Measurements from ENCODE around the gene ELN.

ELN gene

GRCh38 chr7:74023786-74024185 is 4.2 kb upstream of the ELN start:
- Histone ChIP-seq H3K4me3 (ENCODE audit: extremely low read depth, insufficient read depth, low read length, poor library complexity, severe bottlenecking) (no peak overlapping the region), H3K4me1 (ENCODE audit: control insufficient read depth, insufficient read depth, low read length, poor library complexity, severe bottlenecking) (peaks cover 14% of the 10 kb centered on the region), H3K36me3 (ENCODE audit: control insufficient read depth, insufficient read depth, low read length) (no peaks in the 10 kb centered on the region), H3K27ac (ENCODE audit: low read depth, low read length, severe bottlenecking) (no peak overlapping the region), H3K9me3 (ENCODE audit: control insufficient read depth, low read length) (no peaks in the 10 kb centered on the region)
- 91 to 92% methylated on average over 10 to 11 of the region's 11 CpGs for WGBS, 2 experiments (ENCODE audit: insufficient coverage in 2 of 2)

GRCh38 chr7:74025146-74025545 is 2.8 kb upstream of the ELN start:
- no peaks in the 10 kb centered on the region for H3K9me3 ChIP-seq (ENCODE audit: control insufficient read depth, low read length)
- WGBS, 2 experiments (ENCODE audit: insufficient coverage in 2 of 2), result 92% methylated on average over 8 of the region's 8 CpGs

GRCh38 chr7:74025730-74026129 is 2.2 kb upstream of the ELN start:
- H3K27ac ChIP-seq (ENCODE audit: low read depth, low read length, severe bottlenecking), result no peak overlapping the region

More at GRCh38 chr7:74025146-74025545, 2.8 kb upstream of the ELN start:
- Histone ChIP-seq H3K27ac (ENCODE audit: low read depth, low read length, severe bottlenecking) (no peak overlapping the region), H3K36me3 (ENCODE audit: control insufficient read depth, insufficient read depth, low read length) (no peaks in the 10 kb centered on the region), H3K4me1 (ENCODE audit: control insufficient read depth, insufficient read depth, low read length, poor library complexity, severe bottlenecking) (peaks cover 21% of the 10 kb centered on the region), H3K4me3 (ENCODE audit: extremely low read depth, insufficient read depth, low read length, poor library complexity, severe bottlenecking) (no peak overlapping the region)

GRCh38 chr7:74026406-74026902 is 1.5 kb upstream of the ELN start:
- no peaks in the 10 kb centered on the region for H3K36me3 ChIP-seq (ENCODE audit: control insufficient read depth, insufficient read depth, low read length)
- H3K4me3 ChIP-seq (ENCODE audit: extremely low read depth, insufficient read depth, low read length, poor library complexity, severe bottlenecking), result no peak overlapping the region
- H3K9me3 ChIP-seq (ENCODE audit: control insufficient read depth, low read length), result no peaks in the 10 kb centered on the region
- H3K4me1 ChIP-seq (ENCODE audit: control insufficient read depth, insufficient read depth, low read length, poor library complexity, severe bottlenecking), result peaks cover 28% of the 10 kb centered on the region
- no peak overlapping the region for H3K27ac ChIP-seq (ENCODE audit: low read depth, low read length, severe bottlenecking)
- 45 to 50% methylated on average over 1 to 4 of the region's 6 CpGs for WGBS, 2 experiments (ENCODE audit: insufficient coverage in 2 of 2)

More at GRCh38 chr7:74025730-74026129, 2.2 kb upstream of the ELN start:
- Histone ChIP-seq H3K4me3 (ENCODE audit: extremely low read depth, insufficient read depth, low read length, poor library complexity, severe bottlenecking) (no peak overlapping the region), H3K4me1 (ENCODE audit: control insufficient read depth, insufficient read depth, low read length, poor library complexity, severe bottlenecking) (peaks cover 21% of the 10 kb centered on the region), H3K36me3 (ENCODE audit: control insufficient read depth, insufficient read depth, low read length) (no peaks in the 10 kb centered on the region), H3K9me3 (ENCODE audit: control insufficient read depth, low read length) (no peaks in the 10 kb centered on the region)
- WGBS, 2 experiments (ENCODE audit: insufficient coverage in 2 of 2), result 86 to 95% methylated on average over 4 to 5 of the region's 8 CpGs

GRCh38 chr7:74026903-74027682 is 880 bp upstream of the ELN start:
- no peaks in the 10 kb centered on the region for H3K9me3 ChIP-seq (ENCODE audit: control insufficient read depth, low read length)
- no peaks in the 10 kb centered on the region for H3K36me3 ChIP-seq (ENCODE audit: control insufficient read depth, insufficient read depth, low read length)
- H3K27ac ChIP-seq (ENCODE audit: low read depth, low read length, severe bottlenecking), result no peak overlapping the region
- peaks cover 28% of the 10 kb centered on the region for H3K4me1 ChIP-seq (ENCODE audit: control insufficient read depth, insufficient read depth, low read length, poor library complexity, severe bottlenecking)
- H3K4me3 ChIP-seq (ENCODE audit: extremely low read depth, insufficient read depth, low read length, poor library complexity, severe bottlenecking), result no peak overlapping the region
- 45 to 60% methylated on average over 5 to 11 of the region's 18 CpGs for WGBS, 2 experiments (ENCODE audit: insufficient coverage in 2 of 2)

- Histone ChIP-seq H3K27ac (ENCODE audit: low read depth, low read length, severe bottlenecking) (no peak overlapping the region), H3K36me3 (ENCODE audit: control insufficient read depth, insufficient read depth, low read length) (no peaks in the 10 kb centered on the region), H3K9me3 (ENCODE audit: control insufficient read depth, low read length) (no peaks in the 10 kb centered on the region), H3K4me3 (ENCODE audit: extremely low read depth, insufficient read depth, low read length, poor library complexity, severe bottlenecking) (no peak overlapping the region), H3K4me1 (ENCODE audit: control insufficient read depth, insufficient read depth, low read length, poor library complexity, severe bottlenecking) (peaks cover 24% of the 10 kb centered on the region)
- WGBS, 2 experiments (ENCODE audit: insufficient coverage in 2 of 2), result 69 to 82% methylated on average over 9 to 13 of the region's 13 CpGs
Measured at GRCh38 chr7:74028321-74028838, 407 bp downstream of the ELN start.

GRCh38 chr7:74029089-74029785 is 1.3 kb downstream of the ELN start:
- Histone ChIP-seq H3K4me3 (ENCODE audit: extremely low read depth, insufficient read depth, low read length, poor library complexity, severe bottlenecking) (no peak overlapping the region), H3K4me1 (ENCODE audit: control insufficient read depth, insufficient read depth, low read length, poor library complexity, severe bottlenecking) (peaks cover 27% of the 10 kb centered on the region), H3K27ac (ENCODE audit: low read depth, low read length, severe bottlenecking) (no peak overlapping the region), H3K9me3 (ENCODE audit: control insufficient read depth, low read length) (no peaks in the 10 kb centered on the region), H3K36me3 (ENCODE audit: control insufficient read depth, insufficient read depth, low read length) (no peaks in the 10 kb centered on the region)
- WGBS, 2 experiments (ENCODE audit: insufficient coverage in 2 of 2), result 86 to 92% methylated on average over 15 to 18 of the region's 18 CpGs

GRCh38 chr7:74029991-74030415 is 2.0 kb downstream of the ELN start:
- WGBS, 2 experiments (ENCODE audit: insufficient coverage in 2 of 2), result 46 to 72% methylated on average over 3 to 5 of the region's 8 CpGs
- H3K27ac ChIP-seq (ENCODE audit: low read depth, low read length, severe bottlenecking), result no peak overlapping the region
- H3K4me3 ChIP-seq (ENCODE audit: extremely low read depth, insufficient read depth, low read length, poor library complexity, severe bottlenecking), result no peak overlapping the region
- no peaks in the 10 kb centered on the region for H3K36me3 ChIP-seq (ENCODE audit: control insufficient read depth, insufficient read depth, low read length)
- no peaks in the 10 kb centered on the region for H3K9me3 ChIP-seq (ENCODE audit: control insufficient read depth, low read length)
- H3K4me1 ChIP-seq (ENCODE audit: control insufficient read depth, insufficient read depth, low read length, poor library complexity, severe bottlenecking), result peaks cover 27% of the 10 kb centered on the region

GRCh38 chr7:74030861-74031260 is 2.9 kb downstream of the ELN start:
- WGBS, 2 experiments (ENCODE audit: insufficient coverage in 2 of 2), result 69 to 81% methylated on average over 5 to 7 of the region's 7 CpGs
- Histone ChIP-seq H3K4me3 (ENCODE audit: extremely low read depth, insufficient read depth, low read length, poor library complexity, severe bottlenecking) (no peak overlapping the region), H3K36me3 (ENCODE audit: control insufficient read depth, insufficient read depth, low read length) (no peaks in the 10 kb centered on the region), H3K27ac (ENCODE audit: low read depth, low read length, severe bottlenecking) (no peak overlapping the region), H3K9me3 (ENCODE audit: control insufficient read depth, low read length) (no peaks in the 10 kb centered on the region), H3K4me1 (ENCODE audit: control insufficient read depth, insufficient read depth, low read length, poor library complexity, severe bottlenecking) (peaks cover 27% of the 10 kb centered on the region)

GRCh38 chr7:74031403-74032190 is 3.6 kb downstream of the ELN start:
- H3K27ac ChIP-seq (ENCODE audit: low read depth, low read length, severe bottlenecking), result no peak overlapping the region
- 90 to 96% methylated on average over 3 to 4 of the region's 5 CpGs for WGBS, 2 experiments (ENCODE audit: insufficient coverage in 2 of 2)
- no peaks in the 10 kb centered on the region for H3K36me3 ChIP-seq (ENCODE audit: control insufficient read depth, insufficient read depth, low read length)
- no peak overlapping the region for H3K4me3 ChIP-seq (ENCODE audit: extremely low read depth, insufficient read depth, low read length, poor library complexity, severe bottlenecking)
- no peaks in the 10 kb centered on the region for H3K9me3 ChIP-seq (ENCODE audit: control insufficient read depth, low read length)
- H3K4me1 ChIP-seq (ENCODE audit: control insufficient read depth, insufficient read depth, low read length, poor library complexity, severe bottlenecking), result peaks cover 27% of the 10 kb centered on the region

Data from mesodermal cell (in vitro differentiated cells).